HFF-Myc (cell line): ENCODE measurements around the gene CSMD2.
"Not testable (repeated sequence)": the region's sequence is repeated elsewhere in the genome, so short reads cannot be mapped to it uniquely, and the experiment has no call there.

Experiments used
- DNase-seq: peaks from one replicate; pipeline ENCODE4 v3.0.0-alpha.2; 2011; ENCODE audit warnings: low read depth; ENCODE audit errors: extremely low read depth
- H3K4me3 ChIP-seq: replicated peaks from 2 replicates; pipeline ENCODE4 v1.5.1; 2011; ENCODE audit warnings: low read depth, mild to moderate bottlenecking, control low read depth, low read length
- CTCF ChIP-seq: IDR thresholded peaks from 2 replicates; pipeline ENCODE4 v1.5.1; 2012; ENCODE audit warnings: mild to moderate bottlenecking, low read depth, low read length, control low read depth; ENCODE audit errors: missing control alignments

Gene CSMD2

GRCh38 chr1:33512226-33513011 lies 652.6 kb downstream of the CSMD2 start:
- no peak for DNase-seq
- TF ChIP-seq CTCF = no peak
- no peak overlapping the region for H3K4me3 ChIP-seq

- not testable (repeated sequence) for H3K4me3 ChIP-seq, DNase-seq
Measured at GRCh38 chr1:33509276-33509675, 655.8 kb downstream of the CSMD2 start.

- no peak overlapping the region for H3K4me3 ChIP-seq
- no peak for DNase-seq
- no peak for TF ChIP-seq CTCF
Measured at GRCh38 chr1:33508151-33508550, 656.9 kb downstream of the CSMD2 start.

GRCh38 chr1:33507661-33508060 lies 657.4 kb downstream of the CSMD2 start:
- no peak for TF ChIP-seq CTCF
- no peak for DNase-seq
- no peak overlapping the region for H3K4me3 ChIP-seq

- H3K4me3 ChIP-seq = no peak overlapping the region
- DNase-seq = no peak
- TF ChIP-seq CTCF = no peak
Measured at GRCh38 chr1:33503506-33503905, 661.5 kb downstream of the CSMD2 start.

- H3K4me3 ChIP-seq = no peak overlapping the region
- no peak for DNase-seq
- no peak for TF ChIP-seq CTCF
Measured at GRCh38 chr1:33502726-33503125, 662.3 kb downstream of the CSMD2 start.

- H3K4me3 ChIP-seq = no peak overlapping the region
- TF ChIP-seq CTCF = no peak
- DNase-seq = no peak
Measured at GRCh38 chr1:33501774-33502173, 663.3 kb downstream of the CSMD2 start.
